NCI-H2171 (cell line): ENCODE data around the gene LMX1B.
"Not testable (repeated sequence)": the region's sequence is repeated elsewhere in the genome, so short reads cannot be mapped to it uniquely, and the experiment has no call there.

ENCODE experiments used
- DNase-seq: peaks from one replicate; lab custom pipeline; 2025; lab: John Stamatoyannopoulos, UW

The LMX1B gene

DNA sequence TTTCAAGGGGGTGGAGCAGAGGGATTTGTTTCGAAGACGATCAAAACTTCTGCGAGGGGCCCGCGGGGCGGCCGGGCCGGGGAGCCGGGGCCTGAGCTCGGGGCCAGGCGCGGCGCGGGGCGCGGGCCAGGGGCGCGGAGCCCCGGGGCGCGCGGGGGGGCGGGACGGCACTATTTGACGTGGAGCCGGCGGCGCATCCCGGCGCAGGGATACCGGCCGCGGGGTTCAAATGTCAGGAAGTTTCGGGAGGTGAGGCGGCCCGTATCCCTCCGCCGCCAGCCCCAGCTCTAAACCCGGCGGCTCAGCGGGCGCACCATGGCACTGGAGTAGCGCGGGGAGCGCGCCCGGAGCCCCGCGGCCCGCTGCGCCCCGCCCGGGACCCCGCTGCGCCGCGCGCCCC lies at the start of gene LMX1B:
Gene LMX1B (plus strand): TSS at position 278 of the 400 bp plus-strand sequence. CDS start 522 bp downstream, outside the sequence.
- DNase-seq = peak; percentile 56

DNA sequence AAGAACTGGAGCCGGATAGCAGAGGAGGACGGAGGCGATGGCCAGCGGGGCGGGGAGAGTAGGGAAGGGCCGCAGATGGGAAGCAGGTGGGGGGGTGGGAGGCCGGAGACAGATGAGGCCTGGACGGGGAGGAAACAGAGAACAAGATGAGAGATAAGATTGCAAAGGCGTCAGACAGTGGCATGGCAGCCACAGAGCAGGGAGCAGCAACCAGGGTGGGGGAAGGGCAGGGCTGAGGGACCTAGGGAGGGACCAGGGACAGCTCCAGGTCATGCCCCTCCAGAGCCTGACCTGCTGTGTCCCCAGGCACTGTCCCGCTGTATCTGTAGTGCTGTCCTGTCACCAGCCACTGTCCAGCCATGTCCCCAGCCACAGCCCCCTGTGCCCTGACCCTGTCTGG lies 49.6 kb upstream of the LMX1B start:
- DNase-seq = no peak

DNA sequence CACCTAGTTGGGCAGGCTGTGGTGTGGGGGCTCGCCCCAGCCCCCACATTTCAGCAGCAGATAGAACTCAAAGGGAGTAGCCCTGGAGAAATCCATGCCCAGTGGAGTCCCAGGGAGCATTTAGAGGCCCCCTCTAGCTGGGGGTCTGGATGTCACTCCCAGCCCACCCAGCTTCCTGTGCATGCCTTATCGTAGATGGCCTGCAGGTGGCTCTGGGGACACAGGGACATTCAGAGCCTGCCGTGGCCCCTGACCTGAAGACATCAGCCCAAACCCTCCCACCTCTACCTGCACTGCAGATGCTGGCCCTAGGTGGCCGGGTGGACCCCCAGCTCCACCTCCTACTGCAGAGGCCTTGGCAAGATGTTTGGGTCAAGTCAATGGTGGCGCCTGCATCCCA lies 49.0 kb upstream of the LMX1B start:
- no peak for DNase-seq

GRCh38 chr9:126565336-126566128 lies 48.2 kb upstream of the LMX1B start:
- no peak for DNase-seq

GRCh38 chr9:126569036-126569435 lies 44.7 kb upstream of the LMX1B start:
- DNase-seq = no peak

GRCh38 chr9:126578029-126578428 lies 35.7 kb upstream of the LMX1B start:
- DNase-seq = no peak

DNA sequence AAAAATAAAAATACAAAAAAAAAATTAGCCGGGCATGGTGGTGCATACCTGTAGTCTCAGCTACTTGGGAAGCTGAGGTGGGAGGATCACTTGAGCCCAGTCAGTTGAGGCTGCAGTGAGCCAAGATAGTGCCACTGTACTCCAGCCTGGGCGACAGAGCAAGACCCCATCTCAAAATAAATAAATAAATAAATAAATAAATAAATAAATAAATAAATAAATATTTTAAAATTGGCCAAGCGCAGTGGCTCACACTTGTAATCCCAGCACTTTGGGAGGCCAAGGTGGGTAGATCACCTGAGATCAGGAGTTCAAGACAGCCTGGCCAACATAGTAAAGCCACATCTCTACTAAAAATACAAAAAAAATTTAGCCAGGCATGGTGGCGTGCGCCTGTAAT lies 33.4 kb upstream of the LMX1B start:
- not testable (repeated sequence) for DNase-seq

GRCh38 chr9:126581893-126582292 lies 31.8 kb upstream of the LMX1B start:
- no peak for DNase-seq

DNA sequence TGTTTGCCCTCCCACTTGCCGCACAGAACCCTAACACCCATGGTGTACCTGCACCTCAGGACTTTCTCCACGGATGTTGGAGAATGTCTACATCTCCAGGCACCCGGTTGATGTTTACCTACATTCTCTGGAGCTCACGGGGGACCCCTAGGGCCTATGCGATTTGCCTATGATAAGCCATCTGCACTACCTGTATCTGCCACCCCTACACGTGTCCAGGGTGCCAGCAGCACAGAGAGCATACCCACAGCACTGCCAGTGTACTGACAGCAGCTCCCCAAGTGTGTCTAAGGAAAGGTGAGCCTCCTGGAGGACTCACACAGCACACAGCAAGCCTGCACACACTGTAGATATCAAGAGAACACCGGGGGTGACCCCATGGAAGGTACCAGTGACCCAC lies 31.3 kb upstream of the LMX1B start:
- no peak for DNase-seq

GRCh38 chr9:126583144-126583760 lies 30.5 kb upstream of the LMX1B start:
- no peak for DNase-seq

DNA sequence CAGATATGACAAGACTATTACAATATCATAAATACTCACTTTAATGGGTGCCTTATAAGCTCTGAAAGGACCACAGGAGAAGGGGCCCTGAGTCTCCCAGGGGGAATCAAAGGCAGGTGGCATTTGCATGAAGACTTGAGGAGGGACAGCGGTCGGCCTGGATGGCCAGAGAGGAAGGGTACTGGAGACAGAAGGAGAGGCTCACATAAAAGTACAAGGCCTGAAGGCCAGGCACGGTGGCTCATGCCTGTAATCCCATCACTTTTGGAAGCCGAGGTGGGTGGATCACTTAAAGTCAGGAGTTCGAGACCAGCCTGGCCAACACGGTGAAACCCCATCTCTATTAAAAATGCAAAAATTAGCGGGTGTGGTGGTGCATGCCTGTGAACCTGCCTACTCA lies 29.1 kb upstream of the LMX1B start:
- no peak for DNase-seq

- no peak for DNase-seq
Measured at GRCh38 chr9:126586236-126586635, 27.5 kb upstream of the LMX1B start.

- DNase-seq = no peak
Measured at GRCh38 chr9:126587187-126588185, 26.2 kb upstream of the LMX1B start.

GRCh38 chr9:126588491-126589168 lies 25.1 kb upstream of the LMX1B start:
- DNase-seq = no peak

DNA sequence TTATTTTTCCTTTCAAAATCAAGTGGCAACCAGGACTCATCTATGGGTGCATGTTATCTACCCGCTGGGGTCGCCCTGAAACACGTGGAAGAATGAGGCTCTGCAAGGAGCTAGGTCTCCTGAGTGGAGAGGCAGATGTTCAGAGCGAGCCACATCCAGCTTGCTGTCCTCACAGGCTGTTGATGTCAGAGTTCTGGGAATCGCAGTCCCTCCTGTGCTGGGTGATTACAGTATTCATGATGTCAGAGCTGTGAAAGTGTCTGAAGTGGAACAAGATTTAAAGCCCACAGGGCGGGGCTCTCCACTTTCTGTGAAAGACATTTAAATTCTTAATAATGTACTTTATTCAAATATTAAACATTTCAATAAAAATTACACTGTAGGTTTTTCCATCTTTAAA lies 24.4 kb upstream of the LMX1B start:
- no peak for DNase-seq

DNA sequence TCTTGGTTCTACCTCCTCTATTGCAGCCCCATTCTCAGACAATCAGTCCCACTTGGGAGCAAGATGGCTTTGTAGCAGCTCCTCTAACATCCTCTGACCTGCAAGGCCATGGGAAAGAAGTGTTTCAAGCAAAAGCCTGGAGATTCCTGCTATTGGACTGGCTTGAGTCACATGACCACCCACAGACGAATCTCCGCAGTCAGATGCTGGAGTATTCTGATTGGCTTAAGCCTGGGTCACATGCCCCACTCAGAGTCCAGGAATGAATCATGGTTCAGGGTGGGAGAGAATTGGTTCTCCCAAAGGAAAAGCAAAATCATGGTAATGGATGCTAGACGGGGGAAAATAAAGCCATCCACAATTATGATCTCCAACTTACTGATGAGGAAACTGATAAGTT lies 22.6 kb upstream of the LMX1B start:
- no peak for DNase-seq

- no peak for DNase-seq
Measured at GRCh38 chr9:126591922-126592321, 21.8 kb upstream of the LMX1B start.

- no peak for DNase-seq
Measured at GRCh38 chr9:126592461-126592860, 21.3 kb upstream of the LMX1B start.

DNA sequence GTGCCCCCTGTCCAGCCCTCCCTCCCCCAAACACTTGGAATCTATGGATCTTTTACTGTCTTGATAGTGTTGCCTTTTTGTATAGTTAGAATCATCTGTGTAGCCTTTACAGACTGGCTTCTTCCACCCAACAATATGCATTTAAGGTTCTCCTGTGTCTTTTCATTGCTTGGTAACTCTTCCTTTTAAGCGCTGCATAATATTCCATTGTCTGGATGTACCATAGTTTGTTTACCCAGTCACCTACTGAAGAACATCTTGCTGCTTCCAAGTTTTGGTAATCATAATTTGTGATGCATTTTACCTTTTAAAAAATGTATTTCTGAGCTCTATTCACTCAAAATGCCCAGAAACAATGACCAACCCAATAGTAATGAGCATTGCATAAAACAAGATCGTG lies 17.7 kb upstream of the LMX1B start:
- DNase-seq = no peak

DNA sequence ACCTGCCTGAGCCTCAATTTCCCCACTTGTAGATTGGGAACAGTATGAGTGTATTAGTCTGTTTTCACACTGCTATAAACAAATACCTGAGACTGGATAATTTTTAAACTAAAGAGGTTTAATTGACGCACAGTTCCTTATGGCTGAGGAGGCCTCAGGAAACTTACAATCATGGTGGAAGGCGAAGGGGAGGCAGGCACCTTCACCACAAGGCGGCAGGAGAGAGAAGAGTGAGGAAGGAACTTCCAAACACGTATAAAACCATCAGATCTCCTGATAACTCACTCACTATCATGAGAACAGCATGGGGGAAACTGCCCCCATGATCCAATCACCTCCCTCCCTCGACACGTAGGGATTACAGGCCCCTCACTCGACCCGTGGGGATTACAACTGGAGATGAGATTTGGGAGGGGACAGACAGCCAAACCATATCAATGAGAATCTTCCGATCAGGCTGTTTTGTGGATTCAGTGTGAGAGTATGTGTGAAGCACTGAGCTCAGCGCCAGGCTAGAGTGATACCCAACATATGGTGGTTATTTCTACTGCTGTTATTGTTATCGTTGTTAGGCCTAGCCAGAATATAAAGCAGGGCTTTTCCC lies 14.6 kb upstream of the LMX1B start:
- DNase-seq = no peak
